ENCODE results near the gene SYT12. TPM values are rescaled to one million over a fixed set of nuclear protein-coding genes. Genes with fewer than 3 reads are reported as not detected.

The SYT12 gene
- total RNA-seq, 1 donor from 2014 or later, result 0.08 TPM

DNA sequence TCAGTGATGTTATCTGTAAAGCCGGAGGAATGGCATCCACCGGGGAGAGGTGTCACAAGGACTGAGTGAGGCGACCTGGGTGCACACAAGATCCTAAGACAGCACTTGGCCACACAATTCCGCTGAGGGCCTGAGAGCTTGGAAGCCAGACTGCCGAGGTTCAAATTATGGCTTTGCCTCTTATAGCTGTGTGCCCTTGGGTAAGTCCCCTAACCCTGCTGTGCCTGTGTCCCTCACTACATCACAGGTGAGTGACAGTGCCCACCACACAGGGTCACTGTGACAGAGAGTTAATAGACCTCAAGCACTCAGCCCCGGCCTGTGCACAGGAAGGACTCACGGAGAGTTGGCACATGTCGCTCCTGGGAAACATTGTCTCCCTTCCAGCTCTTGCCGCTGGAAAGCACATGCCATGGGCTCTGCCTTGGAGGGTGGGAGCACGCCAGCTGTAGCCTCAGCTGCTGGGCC is 34.3 kb downstream of the SYT12 start:
- Histone ChIP-seq H3K36me3 (ENCODE audit: control insufficient read depth, insufficient read depth, low read length) (no peaks in the 10 kb centered on the region), H3K4me3 (ENCODE audit: low read depth, low read length) (peak overlapping the region; percentile 53), H3K27me3 (ENCODE audit: control insufficient read depth, insufficient read depth, low read length) (no peaks in the 10 kb centered on the region)
- TF ChIP-seq, protein P1, sequence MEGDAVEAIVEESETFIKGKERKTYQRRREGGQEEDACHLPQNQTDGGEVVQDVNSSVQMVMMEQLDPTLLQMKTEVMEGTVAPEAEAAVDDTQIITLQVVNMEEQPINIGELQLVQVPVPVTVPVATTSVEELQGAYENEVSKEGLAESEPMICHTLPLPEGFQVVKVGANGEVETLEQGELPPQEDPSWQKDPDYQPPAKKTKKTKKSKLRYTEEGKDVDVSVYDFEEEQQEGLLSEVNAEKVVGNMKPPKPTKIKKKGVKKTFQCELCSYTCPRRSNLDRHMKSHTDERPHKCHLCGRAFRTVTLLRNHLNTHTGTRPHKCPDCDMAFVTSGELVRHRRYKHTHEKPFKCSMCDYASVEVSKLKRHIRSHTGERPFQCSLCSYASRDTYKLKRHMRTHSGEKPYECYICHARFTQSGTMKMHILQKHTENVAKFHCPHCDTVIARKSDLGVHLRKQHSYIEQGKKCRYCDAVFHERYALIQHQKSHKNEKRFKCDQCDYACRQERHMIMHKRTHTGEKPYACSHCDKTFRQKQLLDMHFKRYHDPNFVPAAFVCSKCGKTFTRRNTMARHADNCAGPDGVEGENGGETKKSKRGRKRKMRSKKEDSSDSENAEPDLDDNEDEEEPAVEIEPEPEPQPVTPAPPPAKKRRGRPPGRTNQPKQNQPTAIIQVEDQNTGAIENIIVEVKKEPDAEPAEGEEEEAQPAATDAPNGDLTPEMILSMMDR (IDR thresholded peaks at IDR 0.05; ENCODE audit: insufficient read depth, low read length, poor library complexity, severe bottlenecking), result no peak
- DNase-seq (ENCODE audit: low read depth), result no peak

DNA sequence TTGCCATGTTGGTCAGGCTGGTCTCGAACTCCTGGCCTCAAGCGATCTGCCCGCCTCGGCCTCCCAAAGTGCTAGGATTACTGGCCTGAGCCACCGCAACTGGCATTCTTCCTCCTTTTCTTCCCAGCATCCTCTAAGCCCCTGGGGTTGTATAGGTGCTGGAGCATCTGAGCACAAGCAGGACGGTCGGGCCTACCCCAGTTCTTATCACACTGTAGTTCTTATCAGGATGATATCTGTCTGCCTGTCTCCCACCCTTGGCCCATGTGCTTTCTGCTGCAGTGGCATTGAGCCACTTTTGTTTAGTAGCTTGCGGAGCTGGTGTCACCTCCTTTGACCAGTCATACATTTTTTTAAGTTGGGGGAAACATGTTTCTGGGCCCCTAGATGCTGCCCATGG is 35.6 kb downstream of the SYT12 start:
- H3K27me3 ChIP-seq (ENCODE audit: control insufficient read depth, insufficient read depth, low read length), result no peaks in the 10 kb centered on the region
- H3K36me3 ChIP-seq (ENCODE audit: control insufficient read depth, insufficient read depth, low read length), result no peaks in the 10 kb centered on the region
- TF ChIP-seq, protein P1 (IDR thresholded peaks at IDR 0.05; ENCODE audit: insufficient read depth, low read length, poor library complexity, severe bottlenecking), result no peak
- no peak for DNase-seq (ENCODE audit: low read depth)
- H3K4me3 ChIP-seq (ENCODE audit: low read depth, low read length), result no peak overlapping the region

- Histone ChIP-seq H3K36me3 (ENCODE audit: control insufficient read depth, insufficient read depth, low read length) (no peaks in the 10 kb centered on the region), H3K4me3 (ENCODE audit: low read depth, low read length) (no peak overlapping the region)
Observed at GRCh38 chr11:67059671-67060070, 36.7 kb downstream of the SYT12 start.

DNA sequence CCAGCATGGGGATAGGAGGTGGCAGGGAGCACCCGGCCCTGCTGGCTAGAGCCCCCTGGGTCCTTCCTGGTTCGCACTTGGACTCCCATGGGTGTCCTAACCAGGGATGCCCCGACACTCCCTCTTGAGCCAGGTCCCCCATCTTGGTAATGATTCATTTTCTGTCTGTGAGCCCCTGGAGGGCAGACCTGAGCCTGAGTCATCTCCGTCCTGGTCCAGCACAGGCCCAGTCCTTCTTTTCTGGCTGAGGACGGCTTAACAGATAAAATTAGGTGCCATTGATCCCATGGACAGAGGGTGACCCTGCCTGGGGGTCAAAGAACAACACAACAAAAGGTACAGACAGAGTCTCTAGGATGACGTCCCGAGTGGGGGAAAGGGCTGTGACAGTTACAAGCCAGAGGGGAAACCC is 37.2 kb downstream of the SYT12 start:
- TF ChIP-seq, protein P1 (IDR thresholded peaks at IDR 0.05; ENCODE audit: insufficient read depth, low read length, poor library complexity, severe bottlenecking), result no peak
- no peak overlapping the region for H3K4me3 ChIP-seq (ENCODE audit: low read depth, low read length)
- no peak for DNase-seq (ENCODE audit: low read depth)
- no peaks in the 10 kb centered on the region for H3K27me3 ChIP-seq (ENCODE audit: control insufficient read depth, insufficient read depth, low read length)
- no peaks in the 10 kb centered on the region for H3K36me3 ChIP-seq (ENCODE audit: control insufficient read depth, insufficient read depth, low read length)

More at GRCh38 chr11:67059671-67060070, 36.7 kb downstream of the SYT12 start:
- no peak for DNase-seq (ENCODE audit: low read depth)
- no peaks in the 10 kb centered on the region for H3K27me3 ChIP-seq (ENCODE audit: control insufficient read depth, insufficient read depth, low read length)
- TF ChIP-seq, protein P1 (IDR thresholded peaks at IDR 0.05; ENCODE audit: insufficient read depth, low read length, poor library complexity, severe bottlenecking), result no peak

GRCh38 chr11:67062526-67063373 is 39.8 kb downstream of the SYT12 start:
- TF ChIP-seq, protein P1 (IDR thresholded peaks at IDR 0.05; ENCODE audit: insufficient read depth, low read length, poor library complexity, severe bottlenecking), result no peak
- Histone ChIP-seq H3K4me3 (ENCODE audit: low read depth, low read length) (no peak overlapping the region), H3K36me3 (ENCODE audit: control insufficient read depth, insufficient read depth, low read length) (no peaks in the 10 kb centered on the region), H3K27me3 (ENCODE audit: control insufficient read depth, insufficient read depth, low read length) (no peaks in the 10 kb centered on the region)
- DNase-seq (ENCODE audit: low read depth), result no peak

Data from kidney epithelial cell (primary cell).